Raji (cell line): ENCODE data around the gene NUP205.

Source experiments
- POLR2A ChIP-seq: IDR thresholded peaks from 2 replicates; pipeline ENCODE4 v1.6.1; 2011; ENCODE audit warnings: low read depth, low read length, control low read depth; ENCODE audit not compliant: insufficient read depth

NUP205 gene

DNA sequence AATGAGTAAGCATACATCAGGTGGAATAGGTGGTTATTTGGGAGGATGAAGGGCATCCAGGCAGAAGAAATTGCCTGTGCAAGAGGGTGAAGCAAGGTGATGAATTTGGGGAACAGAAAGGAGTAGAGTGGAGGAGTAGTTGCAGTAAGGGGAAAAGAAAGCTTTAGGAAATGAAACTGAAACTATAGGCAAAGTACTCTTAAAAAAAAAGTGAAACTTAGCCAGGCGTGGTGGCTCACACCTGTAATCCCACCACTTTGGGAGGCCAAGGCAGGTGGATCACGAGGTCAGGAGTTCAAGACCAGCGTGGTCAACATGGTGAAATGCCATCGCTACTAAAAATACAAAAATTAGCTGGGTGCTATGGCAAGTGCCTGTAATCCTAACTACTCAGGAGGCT lies 17.6 kb downstream of the NUP205 start:
- TF ChIP-seq POLR2A: no peak

DNA sequence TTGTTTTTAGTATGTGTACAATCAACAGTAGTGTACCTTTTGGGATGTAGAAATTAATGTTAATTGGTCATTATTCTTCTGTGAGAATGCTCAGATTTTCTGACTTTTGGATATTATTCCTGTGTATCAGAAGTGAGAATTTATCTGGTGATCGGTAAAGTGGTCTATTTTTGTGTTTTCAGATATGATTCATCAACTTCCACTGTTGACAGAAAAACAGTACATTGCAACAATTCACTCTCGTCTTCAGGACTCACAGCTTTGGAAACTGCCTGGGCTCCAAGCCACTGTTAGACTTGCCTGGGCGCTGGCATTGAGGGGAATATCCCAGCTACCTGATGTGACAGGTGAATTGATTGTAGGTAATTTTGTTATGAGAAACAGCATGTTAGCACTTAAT lies 20.9 kb downstream of the NUP205 start:
- no peak for TF ChIP-seq POLR2A

DNA sequence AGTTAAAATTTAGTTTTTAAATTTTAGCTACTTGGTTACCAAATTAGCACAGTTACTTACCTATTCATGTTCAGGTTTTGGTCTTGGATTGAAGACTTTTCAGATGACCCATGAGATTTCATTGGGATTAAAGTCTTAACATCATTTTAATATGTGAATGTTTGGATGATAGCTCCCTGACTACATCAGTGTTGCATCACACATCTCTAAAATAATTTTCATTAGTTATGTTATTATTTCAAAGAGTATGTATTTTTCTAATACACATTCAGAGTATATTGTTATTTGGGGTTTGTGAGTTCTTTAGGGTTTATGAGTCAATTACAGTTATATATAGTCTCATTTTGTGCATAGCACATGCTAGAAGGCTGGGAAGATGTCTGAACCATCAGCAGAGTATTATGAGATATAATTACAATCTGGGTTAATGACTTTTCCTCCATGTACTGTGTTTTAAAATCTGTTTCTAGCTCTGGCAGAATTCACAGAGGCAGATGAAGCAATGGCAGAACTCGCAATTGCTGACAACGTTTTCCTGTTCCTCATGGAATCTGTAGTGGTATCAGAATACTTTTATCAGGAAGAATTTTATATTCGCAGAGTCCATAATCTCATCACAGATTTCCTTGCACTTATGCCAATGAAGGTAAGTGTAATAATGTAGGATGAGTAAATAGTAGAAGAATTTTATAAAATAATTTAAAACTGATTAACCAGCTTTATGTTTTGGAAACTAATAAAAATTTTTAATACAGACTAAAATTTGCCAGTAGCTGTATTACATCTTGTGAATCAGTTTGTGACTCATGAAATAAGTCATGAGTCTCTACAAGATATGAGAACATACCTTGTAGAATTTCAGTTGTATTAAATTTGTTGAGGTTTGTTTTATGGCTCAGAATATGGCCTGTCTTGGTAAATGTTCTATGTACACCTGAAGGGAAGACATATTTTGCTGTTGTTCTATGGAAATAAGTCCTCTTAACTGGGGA lies 26.9 kb downstream of the NUP205 start:
- no peak for TF ChIP-seq POLR2A

GRCh38 chr7:135597181-135597925 lies 39.6 kb downstream of the NUP205 start:
- no peak for TF ChIP-seq POLR2A

DNA sequence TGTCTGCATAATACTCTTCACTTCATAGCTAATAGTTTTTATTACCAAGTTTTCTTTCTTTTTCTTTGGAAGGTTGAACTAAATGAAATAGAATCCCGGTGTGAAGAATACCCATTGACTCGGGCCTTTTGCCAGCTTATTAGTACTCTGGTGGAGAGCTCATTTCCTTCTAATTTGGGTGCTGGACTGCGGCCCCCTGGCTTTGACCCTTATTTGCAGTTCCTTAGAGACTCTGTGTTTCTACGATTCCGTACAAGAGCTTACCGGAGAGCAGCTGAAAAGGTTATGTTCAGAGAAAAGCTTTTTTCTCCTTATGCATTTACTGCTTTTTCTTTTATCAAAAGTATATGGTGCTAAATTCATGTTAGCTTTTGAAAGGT lies 40.2 kb downstream of the NUP205 start:
- no peak for TF ChIP-seq POLR2A

- no peak for TF ChIP-seq POLR2A
Measured at GRCh38 chr7:135599471-135599870, 41.8 kb downstream of the NUP205 start.

DNA sequence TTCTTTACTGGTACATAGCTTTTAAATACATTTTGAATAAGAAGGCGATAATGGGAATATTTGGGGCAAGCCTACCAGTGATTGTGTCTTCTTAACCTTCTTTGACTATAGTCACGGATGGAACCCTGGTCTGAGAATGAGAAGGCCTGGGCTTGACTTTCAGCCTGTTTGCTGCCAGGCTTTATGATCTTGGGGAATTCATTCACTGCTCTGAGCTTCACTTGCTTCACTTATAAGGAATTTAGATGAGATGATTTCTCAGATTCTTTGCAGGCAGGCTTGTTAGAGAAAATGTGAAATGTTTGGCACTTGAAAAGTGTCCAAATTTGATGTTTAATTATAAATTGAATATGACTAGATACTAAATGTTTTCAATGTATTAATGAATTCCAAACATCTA lies 42.5 kb downstream of the NUP205 start:
- TF ChIP-seq POLR2A: no peak

DNA sequence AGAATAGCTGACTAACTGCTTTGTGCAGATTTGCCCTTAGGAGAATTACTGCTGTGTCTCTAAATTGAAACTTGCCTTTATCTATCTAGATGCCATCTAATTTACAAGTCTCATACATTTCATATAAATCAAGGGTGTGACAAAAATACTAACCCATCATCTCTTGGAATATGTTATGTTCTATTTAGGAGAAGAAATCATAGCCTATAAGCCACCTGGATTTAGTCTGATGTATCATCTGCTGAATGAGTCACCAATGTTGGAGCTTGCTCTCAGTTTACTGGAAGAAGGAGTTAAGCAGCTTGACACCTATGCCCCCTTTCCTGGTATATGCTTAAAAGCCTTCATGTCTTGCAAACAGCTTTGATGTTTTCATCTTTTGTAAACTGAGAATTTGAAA lies 43.5 kb downstream of the NUP205 start:
- TF ChIP-seq POLR2A: no peak

DNA sequence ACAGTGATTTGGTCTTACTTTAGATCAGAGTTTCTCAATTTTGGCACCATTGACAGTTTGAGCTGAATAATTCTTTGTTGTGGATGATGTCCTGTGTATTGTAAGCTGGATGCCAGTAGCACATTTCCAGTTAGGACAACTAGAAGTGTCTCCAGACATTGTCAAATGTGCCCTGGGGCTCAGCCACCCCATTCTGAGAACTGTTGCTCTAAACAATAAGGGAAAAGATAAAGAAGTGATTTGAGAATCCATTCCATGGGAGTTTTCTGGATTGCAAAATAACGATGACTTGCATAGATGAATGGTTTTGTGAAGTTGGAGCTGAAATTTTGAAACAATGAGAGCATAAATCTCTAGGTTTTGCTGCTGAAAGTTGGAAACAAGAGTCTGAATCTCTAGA lies 44.6 kb downstream of the NUP205 start:
- no peak for TF ChIP-seq POLR2A

DNA sequence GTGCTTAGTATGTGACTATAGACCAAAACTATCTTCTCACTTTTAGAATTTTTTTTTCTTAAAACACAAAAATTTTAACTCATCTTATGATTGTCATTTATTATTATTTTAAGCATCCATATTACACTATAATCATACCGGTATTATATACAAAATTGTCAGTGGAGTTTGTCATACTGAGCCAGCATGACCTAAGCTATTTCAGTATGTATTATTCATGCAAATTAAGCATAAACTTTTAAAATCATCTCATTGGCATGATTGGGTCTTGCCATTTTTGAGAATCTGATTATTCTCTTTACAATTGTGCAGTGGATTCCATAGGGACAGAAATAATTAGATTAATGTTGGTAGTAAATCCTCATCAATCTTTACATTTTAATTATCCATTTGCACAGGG lies 58.4 kb downstream of the NUP205 start:
- TF ChIP-seq POLR2A: no peak

- no peak for TF ChIP-seq POLR2A
Measured at GRCh38 chr7:135617781-135618180, 60.1 kb downstream of the NUP205 start.

GRCh38 chr7:135618510-135618909 lies 60.8 kb downstream of the NUP205 start:
- no peak for TF ChIP-seq POLR2A

- TF ChIP-seq POLR2A: no peak
Measured at GRCh38 chr7:135620447-135620846, 62.7 kb downstream of the NUP205 start.

GRCh38 chr7:135620980-135621850 lies 63.5 kb downstream of the NUP205 start:
- TF ChIP-seq POLR2A: no peak
